ENCODE results near the gene VEZF1. TPM values are rescaled to one million over a fixed set of nuclear protein-coding genes. Genes with fewer than 3 reads are reported as not detected.

VEZF1 gene
- total and polyA plus RNA-seq, 4 donors = 18.0 to 78.9 (median 43.9) TPM

DNA sequence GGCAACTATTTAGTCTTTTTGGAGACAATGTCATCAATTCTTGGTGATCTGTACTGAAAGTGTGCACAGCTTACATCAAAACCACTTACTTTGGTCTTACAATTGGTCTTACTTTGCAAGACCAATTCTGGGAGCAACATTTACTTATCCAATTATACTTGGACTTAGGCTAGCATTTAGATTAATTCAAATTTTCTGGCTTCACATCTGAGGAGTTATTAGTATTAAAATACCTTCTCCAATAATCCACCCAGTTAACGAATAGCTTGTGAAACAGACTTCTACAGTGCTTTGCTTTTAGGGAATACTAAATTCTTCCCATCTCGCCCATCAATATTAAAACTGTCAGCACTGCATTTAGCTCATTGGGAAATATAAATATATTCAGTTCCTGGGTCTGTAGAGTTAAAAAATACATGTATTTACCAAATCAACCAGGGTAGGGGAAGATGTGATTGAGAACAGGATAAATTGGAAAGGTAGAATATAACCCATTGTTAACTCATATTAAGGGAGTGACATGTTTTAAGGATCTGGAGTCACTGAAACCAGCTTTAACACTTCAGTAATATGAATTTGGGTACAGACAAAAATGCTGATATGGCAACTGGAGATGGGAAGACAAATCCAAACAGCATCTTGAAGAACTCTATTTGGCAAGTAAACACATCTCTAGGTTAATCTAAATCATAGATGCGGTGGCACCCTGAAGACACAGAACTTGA lies 9.2 kb upstream of the VEZF1 start:
- DNase-seq (no peak), ATAC-seq (ENCODE audit: insufficient read depth, low FRiP score) (no peak)
- TF ChIP-seq, protein P1, sequence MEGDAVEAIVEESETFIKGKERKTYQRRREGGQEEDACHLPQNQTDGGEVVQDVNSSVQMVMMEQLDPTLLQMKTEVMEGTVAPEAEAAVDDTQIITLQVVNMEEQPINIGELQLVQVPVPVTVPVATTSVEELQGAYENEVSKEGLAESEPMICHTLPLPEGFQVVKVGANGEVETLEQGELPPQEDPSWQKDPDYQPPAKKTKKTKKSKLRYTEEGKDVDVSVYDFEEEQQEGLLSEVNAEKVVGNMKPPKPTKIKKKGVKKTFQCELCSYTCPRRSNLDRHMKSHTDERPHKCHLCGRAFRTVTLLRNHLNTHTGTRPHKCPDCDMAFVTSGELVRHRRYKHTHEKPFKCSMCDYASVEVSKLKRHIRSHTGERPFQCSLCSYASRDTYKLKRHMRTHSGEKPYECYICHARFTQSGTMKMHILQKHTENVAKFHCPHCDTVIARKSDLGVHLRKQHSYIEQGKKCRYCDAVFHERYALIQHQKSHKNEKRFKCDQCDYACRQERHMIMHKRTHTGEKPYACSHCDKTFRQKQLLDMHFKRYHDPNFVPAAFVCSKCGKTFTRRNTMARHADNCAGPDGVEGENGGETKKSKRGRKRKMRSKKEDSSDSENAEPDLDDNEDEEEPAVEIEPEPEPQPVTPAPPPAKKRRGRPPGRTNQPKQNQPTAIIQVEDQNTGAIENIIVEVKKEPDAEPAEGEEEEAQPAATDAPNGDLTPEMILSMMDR (IDR thresholded peaks at IDR 0.05; ENCODE audit: control extremely low read depth, extremely low read depth) = no peak
- no peak overlapping the region for H3K4me3 ChIP-seq
- peaks cover 0 to 17% (median 4%) of the 10 kb centered on the region in 5 donors for H3K4me1 ChIP-seq (ENCODE audit: control insufficient read depth in 5 of 5, insufficient read depth in 5 of 5, low read length in 5 of 5)
- WGBS, 2 donors = 90 to 96% methylated on average over 3 of the region's 3 CpGs
- H3K9ac ChIP-seq (ENCODE audit: insufficient read depth in 1 of 2, low read length in 2 of 2) = no peak overlapping the region
- peaks cover 1 to 25% (median 11%) of the 10 kb centered on the region in 4 donors for H3K36me3 ChIP-seq (ENCODE audit: control insufficient read depth in 4 of 4, insufficient read depth in 4 of 4, low read length in 4 of 4)
- H3K27ac ChIP-seq (ENCODE audit: low read depth in 1 of 2, low read length in 1 of 2) = no peak overlapping the region
- H3K9me3 ChIP-seq (ENCODE audit: control insufficient read depth in 4 of 4, insufficient read depth in 3 of 4, low read length in 3 of 4) = no peaks in the 10 kb centered on the region
- no peaks in the 10 kb centered on the region for H3K27me3 ChIP-seq (ENCODE audit: control insufficient read depth in 3 of 3, insufficient read depth in 3 of 3, low read length in 2 of 3)

DNA sequence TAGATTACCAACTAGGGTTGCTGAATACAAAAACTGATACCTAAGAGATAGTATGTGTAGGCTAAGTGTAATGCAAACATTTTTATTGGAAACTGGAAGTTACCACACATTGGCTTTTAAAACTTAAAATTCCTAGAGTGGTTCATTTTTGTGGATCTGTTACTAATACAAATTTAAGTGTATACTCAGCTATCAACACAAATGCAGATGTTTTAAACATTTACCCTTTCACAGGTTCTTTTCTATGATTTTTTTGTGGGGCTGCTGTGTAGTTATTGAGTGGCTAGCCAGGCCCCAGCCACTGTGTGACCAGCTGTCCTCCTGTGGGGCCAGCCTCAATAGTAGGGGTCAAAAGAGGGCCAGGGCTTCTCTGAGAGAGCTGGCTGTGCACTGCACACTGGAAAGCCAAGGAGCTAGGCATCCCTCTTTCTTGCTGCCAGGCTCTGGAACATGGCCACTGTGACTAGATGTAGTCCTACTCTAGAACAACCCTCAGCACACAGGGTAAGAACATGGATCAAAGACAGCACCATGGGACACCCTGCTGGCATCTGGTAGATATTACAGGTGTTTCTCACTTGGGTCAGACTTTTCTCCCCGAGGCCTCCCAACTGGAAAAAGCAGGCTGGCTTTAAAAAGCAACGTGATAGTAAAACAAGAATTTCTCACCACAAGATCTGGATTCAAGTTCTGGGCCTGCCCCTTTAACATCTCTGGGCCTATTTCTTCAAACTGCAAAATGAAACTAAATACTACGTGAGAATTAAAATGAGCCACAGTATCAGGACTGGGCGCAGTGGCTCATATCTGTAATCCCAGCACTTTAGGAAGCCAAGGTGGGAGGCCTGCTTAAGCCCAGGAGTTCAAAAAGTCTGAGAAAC lies 7.3 kb upstream of the VEZF1 start:
- Histone ChIP-seq H3K36me3 (ENCODE audit: control insufficient read depth in 4 of 4, insufficient read depth in 4 of 4, low read length in 4 of 4) (peaks cover 1 to 11% (median 8%) of the 10 kb centered on the region in 4 donors), H3K4me1 (ENCODE audit: control insufficient read depth in 5 of 5, insufficient read depth in 5 of 5, low read length in 5 of 5) (peaks cover 0 to 16% (median 4%) of the 10 kb centered on the region in 5 donors), H3K27me3 (ENCODE audit: control insufficient read depth in 3 of 3, insufficient read depth in 3 of 3, low read length in 2 of 3) (no peaks in the 10 kb centered on the region), H3K9ac (ENCODE audit: insufficient read depth in 1 of 2, low read length in 2 of 2) (peak overlapping the region in 1 of 2 donors; percentile 14), H3K9me3 (ENCODE audit: control insufficient read depth in 4 of 4, insufficient read depth in 3 of 4, low read length in 3 of 4) (no peaks in the 10 kb centered on the region), H3K27ac (ENCODE audit: low read depth in 1 of 2, low read length in 1 of 2) (peak overlapping the region; percentile 30 to 77), H3K4me3 (no peak overlapping the region)
- TF ChIP-seq, protein P1 (IDR thresholded peaks at IDR 0.05; ENCODE audit: control extremely low read depth, extremely low read depth) = peak; percentile 52
- DNase-seq (peak; percentile 78 to 86 (median 85)), ATAC-seq (ENCODE audit: insufficient read depth, low FRiP score) (peak; percentile 88)
- WGBS, 2 donors = 37 to 38% methylated on average over 4 of the region's 4 CpGs

DNA sequence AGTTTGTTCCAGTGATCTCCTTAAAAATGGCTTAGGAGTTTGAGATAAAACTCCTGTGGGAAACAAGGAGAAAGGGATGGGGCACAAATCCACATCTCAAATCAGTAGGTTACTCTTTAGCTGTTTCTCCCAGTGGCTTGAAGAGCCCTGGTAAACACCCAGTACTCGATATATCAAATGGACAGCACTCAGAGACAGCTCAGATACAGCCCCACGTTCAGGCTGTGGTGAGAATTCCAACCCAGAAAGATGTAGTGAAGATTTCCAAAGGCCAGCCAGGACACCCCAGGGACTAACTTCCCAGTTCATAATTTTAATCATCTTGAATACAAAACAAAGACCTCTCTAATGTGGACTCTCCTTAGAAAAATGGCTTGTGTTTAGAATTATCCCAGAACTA lies 6.4 kb upstream of the VEZF1 start:
- ATAC-seq (ENCODE audit: insufficient read depth, low FRiP score) = no peak
- H3K4me3 ChIP-seq = no peak overlapping the region
- peaks cover 1 to 10% (median 7%) of the 10 kb centered on the region in 4 donors for H3K36me3 ChIP-seq (ENCODE audit: control insufficient read depth in 4 of 4, insufficient read depth in 4 of 4, low read length in 4 of 4)
- H3K9me3 ChIP-seq (ENCODE audit: control insufficient read depth in 4 of 4, insufficient read depth in 3 of 4, low read length in 3 of 4) = no peaks in the 10 kb centered on the region
- peak overlapping the region in 1 of 2 donors; percentile 64 for H3K27ac ChIP-seq (ENCODE audit: low read depth in 1 of 2, low read length in 1 of 2)
- TF ChIP-seq, protein P1 (IDR thresholded peaks at IDR 0.05; ENCODE audit: control extremely low read depth, extremely low read depth) = no peak
- no peak for DNase-seq
- 44 to 48% methylated on average over 2 of the region's 2 CpGs for WGBS, 2 donors
- H3K9ac ChIP-seq (ENCODE audit: insufficient read depth in 1 of 2, low read length in 2 of 2) = no peak overlapping the region
- H3K27me3 ChIP-seq (ENCODE audit: control insufficient read depth in 3 of 3, insufficient read depth in 3 of 3, low read length in 2 of 3) = no peaks in the 10 kb centered on the region
- peaks cover 1 to 24% (median 6%) of the 10 kb centered on the region in 5 donors for H3K4me1 ChIP-seq (ENCODE audit: control insufficient read depth in 5 of 5, insufficient read depth in 5 of 5, low read length in 5 of 5)
